ENCODE results near the gene ROBO2. TPM values are rescaled to one million over a fixed set of nuclear protein-coding genes. Genes with fewer than 3 reads are reported as not detected.

ROBO2 gene
- total RNA-seq, 4 donors from 2014 or later: 0.16 to 4.0 (median 1.3) TPM

DNA sequence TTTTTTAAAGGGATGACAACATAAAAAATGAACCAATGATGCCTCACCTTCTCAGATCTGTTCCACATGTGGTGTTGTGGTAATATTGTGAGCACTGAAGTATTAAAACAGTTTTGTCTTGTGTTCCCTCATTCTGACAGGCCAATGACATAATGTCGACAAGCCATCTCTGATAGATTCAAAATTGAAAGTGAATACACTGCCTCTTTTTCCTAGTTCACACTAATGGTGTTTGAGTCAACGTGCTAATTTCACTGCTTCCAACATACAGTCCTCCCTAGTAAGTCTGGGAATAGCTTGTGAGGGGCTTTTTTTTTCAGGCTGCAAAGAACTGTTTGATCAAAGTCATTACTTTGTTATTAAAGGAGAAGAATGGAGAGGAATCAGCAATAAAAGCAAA lies 82.8 kb downstream of the ROBO2 start:
- TF ChIP-seq, protein P1, sequence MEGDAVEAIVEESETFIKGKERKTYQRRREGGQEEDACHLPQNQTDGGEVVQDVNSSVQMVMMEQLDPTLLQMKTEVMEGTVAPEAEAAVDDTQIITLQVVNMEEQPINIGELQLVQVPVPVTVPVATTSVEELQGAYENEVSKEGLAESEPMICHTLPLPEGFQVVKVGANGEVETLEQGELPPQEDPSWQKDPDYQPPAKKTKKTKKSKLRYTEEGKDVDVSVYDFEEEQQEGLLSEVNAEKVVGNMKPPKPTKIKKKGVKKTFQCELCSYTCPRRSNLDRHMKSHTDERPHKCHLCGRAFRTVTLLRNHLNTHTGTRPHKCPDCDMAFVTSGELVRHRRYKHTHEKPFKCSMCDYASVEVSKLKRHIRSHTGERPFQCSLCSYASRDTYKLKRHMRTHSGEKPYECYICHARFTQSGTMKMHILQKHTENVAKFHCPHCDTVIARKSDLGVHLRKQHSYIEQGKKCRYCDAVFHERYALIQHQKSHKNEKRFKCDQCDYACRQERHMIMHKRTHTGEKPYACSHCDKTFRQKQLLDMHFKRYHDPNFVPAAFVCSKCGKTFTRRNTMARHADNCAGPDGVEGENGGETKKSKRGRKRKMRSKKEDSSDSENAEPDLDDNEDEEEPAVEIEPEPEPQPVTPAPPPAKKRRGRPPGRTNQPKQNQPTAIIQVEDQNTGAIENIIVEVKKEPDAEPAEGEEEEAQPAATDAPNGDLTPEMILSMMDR (IDR thresholded peaks at IDR 0.05; ENCODE audit: low read depth): no peak

GRCh38 chr3:77125966-77126365 lies 86.1 kb downstream of the ROBO2 start:
- TF ChIP-seq, protein P1 (IDR thresholded peaks at IDR 0.05; ENCODE audit: low read depth): no peak

DNA sequence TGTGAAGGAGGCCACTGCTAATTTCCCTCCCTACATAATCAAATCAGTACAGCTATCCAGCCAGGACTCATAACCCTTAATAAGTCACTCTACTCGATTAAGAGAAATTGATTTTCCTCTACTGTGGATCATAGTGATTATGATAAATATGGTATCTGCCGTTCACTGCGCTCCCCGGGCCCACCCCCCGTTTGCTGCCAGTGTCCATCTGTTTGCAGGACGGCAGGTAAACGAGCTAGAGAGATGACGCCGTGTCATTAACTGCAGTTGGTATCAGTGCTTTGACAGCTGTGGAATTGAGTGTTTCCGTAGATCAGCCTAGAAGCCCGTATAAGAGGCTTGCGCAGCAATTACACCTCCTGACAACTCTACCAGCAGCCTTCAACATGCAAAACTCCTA lies 94.9 kb downstream of the ROBO2 start:
- TF ChIP-seq, protein P1 (IDR thresholded peaks at IDR 0.05; ENCODE audit: low read depth): no peak

DNA sequence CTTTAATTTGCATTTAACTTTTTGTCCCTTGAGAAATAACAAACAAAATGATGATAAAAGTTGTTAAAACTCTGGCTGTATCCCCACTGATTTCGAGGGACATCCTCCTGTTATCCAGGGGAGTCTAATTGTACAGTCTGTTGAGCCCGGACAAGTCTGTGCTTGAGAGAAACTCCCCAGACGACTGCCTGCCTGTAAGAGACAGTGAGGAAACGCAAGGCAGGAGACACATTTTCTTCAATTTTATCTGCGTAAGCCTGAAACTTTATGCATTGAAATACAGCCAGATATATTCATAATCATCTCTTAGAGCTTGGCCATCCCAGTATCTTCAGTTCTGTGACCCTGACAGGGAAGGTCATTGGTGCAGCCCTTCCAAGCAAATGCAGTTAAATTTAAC lies 97.7 kb downstream of the ROBO2 start:
- TF ChIP-seq, protein P1 (IDR thresholded peaks at IDR 0.05; ENCODE audit: low read depth): no peak

DNA sequence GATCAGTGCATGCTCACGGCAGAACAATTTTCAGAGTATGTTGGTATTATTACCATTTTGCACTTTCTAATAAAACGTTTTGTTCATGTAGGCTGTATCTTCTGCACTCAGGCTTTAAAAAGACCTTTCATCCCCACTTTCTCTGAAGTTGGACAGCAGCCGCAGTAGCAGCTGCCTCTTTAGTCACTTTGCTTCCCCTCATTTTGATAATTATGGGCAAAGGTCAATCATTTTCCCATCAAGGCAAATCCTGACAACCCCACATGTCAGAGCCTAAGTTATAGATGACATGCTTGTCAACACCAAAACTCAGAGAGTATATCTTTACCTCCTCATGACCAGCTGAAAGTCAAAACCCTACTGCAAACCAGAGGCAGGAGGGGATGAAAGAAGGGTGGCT lies 99.7 kb downstream of the ROBO2 start:
- TF ChIP-seq, protein P1 (IDR thresholded peaks at IDR 0.05; ENCODE audit: low read depth): no peak

GRCh38 chr3:77141423-77141822 lies 101.5 kb downstream of the ROBO2 start:
- TF ChIP-seq, protein P1 (IDR thresholded peaks at IDR 0.05; ENCODE audit: low read depth): no peak

GRCh38 chr3:77142578-77142977 lies 102.7 kb downstream of the ROBO2 start:
- TF ChIP-seq, protein P1 (IDR thresholded peaks at IDR 0.05; ENCODE audit: low read depth): no peak

Data from subcutaneous adipose tissue (tissue), 4 donors.